Ishikawa (cell line): ENCODE results near the gene TXNL4B.

ENCODE experiments used
- EP300 ChIP-seq: IDR thresholded peaks from 2 replicates; pipeline ENCODE4 v1.6.1; 2012; ENCODE audit warnings: borderline replicate concordance
- NFIC ChIP-seq: IDR thresholded peaks from 2 replicates; pipeline ENCODE4 v1.6.1; 2012
- RAD21 ChIP-seq: IDR thresholded peaks from 2 replicates; pipeline ENCODE4 v1.6.1; 2012; ENCODE audit warnings: low read depth
- REST ChIP-seq: IDR thresholded peaks from 2 replicates; pipeline ENCODE4 v1.6.1; 2012; ENCODE audit warnings: low read depth, mild to moderate bottlenecking
- TAF1 ChIP-seq: IDR thresholded peaks from 2 replicates; pipeline ENCODE4 v1.6.1; 2012; ENCODE audit warnings: low read depth, mild to moderate bottlenecking
- TEAD4 ChIP-seq: IDR thresholded peaks from 2 replicates; pipeline ENCODE4 v1.6.1; 2012
- USF1 ChIP-seq: IDR thresholded peaks from 2 replicates; pipeline ENCODE4 v1.6.1; 2012

- TF ChIP-seq TAF1 (no peak), USF1 (no peak), REST (no peak), RAD21 (no peak), TEAD4 (no peak), NFIC (no peak), EP300 (no peak)
Measured at GRCh38 chr16:72108353-72109102, 15.1 kb upstream of the TXNL4B start.
